Fibroblast of the aortic adventitia (primary cell): ENCODE results near the gene SLC41A2. TPM values are rescaled to one million over a fixed set of nuclear protein-coding genes. Genes with fewer than 3 reads are reported as not detected.
A peak's percentile ranks its signal among the peaks of the same experiment; 100 is the strongest.

Source experiments
- DNase-seq: peaks from one replicate; pipeline ENCODE4 v3.0.0-alpha.2; 2010; ENCODE audit warnings: low read depth
- H3K4me3 ChIP-seq: 2 replicates; pipeline ENCODE4 v1.5.1; 2011; ENCODE audit warnings: low read depth, mild to moderate bottlenecking, control low read depth, low read length, moderate library complexity
- total RNA-seq: library from RNA; depleted of rRNA; stranded (reverse); fragments of >200 nt; gene quantifications from 2 replicates; pipeline ENCODE4 v1.2.3, GENCODE V29; 2012; ENCODE audit warnings: low replicate concordance
- TF ChIP-seq, protein P1 (sequence below): IDR thresholded peaks from 2 replicates; pipeline ENCODE4 v1.5.1; 2011; ENCODE audit warnings: mild to moderate bottlenecking, low read length, control low read depth, inconsistent platforms; ENCODE audit not compliant: insufficient read depth

Gene SLC41A2
- total RNA-seq, 1 donor: 32.3 TPM

DNA sequence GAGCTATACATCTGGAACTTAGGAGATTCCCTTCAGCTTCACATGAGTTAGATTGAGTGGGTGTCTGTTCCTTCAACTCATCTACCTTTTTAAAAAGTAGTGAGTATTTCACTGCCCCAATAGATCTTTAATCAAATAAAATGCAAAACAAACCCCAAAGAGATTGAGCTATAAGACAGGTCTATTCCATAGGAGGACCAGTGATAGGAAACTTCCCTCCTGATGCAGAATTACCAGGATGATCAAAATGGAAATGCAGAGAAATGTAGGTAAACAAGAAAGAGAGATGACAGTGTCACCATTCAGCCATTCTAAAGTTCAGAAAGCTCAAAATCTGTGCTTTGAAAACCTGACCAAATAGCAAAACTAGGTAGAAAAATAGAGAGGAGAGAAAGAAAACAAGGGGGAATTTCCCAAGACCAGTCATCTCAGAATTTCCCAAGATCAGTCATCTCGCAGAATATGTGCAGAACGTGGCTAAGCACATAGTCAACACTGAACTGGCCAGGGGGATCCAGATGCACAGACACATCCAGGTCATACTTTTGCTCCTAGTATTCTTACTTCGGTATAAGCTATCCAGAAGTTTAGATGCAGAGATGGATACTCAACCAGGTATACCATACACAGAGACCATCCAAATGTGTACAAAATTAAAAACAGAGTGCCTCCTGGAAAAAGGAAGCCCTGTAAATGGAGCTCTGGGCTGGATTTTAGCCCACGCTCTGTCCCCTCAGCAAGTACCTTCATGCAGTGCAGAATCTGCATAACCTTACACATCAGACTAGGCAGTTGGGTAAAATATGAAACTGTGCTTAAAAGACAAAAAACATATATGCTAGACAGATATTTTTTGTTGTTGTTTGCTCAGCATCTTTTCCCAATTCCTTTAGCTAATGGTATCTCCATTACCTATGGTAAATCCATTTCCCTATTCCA lies 27.4 kb downstream of the SLC41A2 start:
- TF ChIP-seq, protein P1, sequence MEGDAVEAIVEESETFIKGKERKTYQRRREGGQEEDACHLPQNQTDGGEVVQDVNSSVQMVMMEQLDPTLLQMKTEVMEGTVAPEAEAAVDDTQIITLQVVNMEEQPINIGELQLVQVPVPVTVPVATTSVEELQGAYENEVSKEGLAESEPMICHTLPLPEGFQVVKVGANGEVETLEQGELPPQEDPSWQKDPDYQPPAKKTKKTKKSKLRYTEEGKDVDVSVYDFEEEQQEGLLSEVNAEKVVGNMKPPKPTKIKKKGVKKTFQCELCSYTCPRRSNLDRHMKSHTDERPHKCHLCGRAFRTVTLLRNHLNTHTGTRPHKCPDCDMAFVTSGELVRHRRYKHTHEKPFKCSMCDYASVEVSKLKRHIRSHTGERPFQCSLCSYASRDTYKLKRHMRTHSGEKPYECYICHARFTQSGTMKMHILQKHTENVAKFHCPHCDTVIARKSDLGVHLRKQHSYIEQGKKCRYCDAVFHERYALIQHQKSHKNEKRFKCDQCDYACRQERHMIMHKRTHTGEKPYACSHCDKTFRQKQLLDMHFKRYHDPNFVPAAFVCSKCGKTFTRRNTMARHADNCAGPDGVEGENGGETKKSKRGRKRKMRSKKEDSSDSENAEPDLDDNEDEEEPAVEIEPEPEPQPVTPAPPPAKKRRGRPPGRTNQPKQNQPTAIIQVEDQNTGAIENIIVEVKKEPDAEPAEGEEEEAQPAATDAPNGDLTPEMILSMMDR: no peak
- H3K4me3 ChIP-seq: no peak overlapping the region
- DNase-seq: peak; percentile 47

DNA sequence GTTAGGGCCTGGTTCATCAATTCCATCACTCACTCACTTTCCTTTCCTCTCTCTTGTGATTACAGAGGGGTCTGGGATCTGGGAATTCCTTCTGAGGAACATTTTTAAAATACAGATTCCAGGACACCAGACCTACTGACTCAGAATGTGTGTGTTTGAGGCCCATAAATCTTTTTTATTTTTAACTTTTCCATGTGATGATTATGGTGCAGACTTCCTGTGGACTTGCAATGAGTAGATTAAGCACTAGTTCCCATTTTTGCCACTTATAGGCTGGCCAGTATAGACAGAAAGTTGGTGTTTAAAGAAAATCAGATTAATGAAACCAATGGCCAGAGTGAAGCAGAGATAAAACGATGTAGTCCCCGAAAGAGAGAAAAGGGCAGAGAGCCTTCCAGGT lies 28.1 kb downstream of the SLC41A2 start:
- TF ChIP-seq, protein P1: no peak
- H3K4me3 ChIP-seq: no peak overlapping the region
- no peak for DNase-seq

- no peak for DNase-seq
- no peak overlapping the region for H3K4me3 ChIP-seq
- TF ChIP-seq, protein P1: no peak
These were observed 28.7 kb downstream of the SLC41A2 start for GRCh38 chr12:104929368-104929767.

GRCh38 chr12:104928036-104928745 lies 29.9 kb downstream of the SLC41A2 start:
- TF ChIP-seq, protein P1: no peak
- no peak for DNase-seq
- H3K4me3 ChIP-seq: no peak overlapping the region

DNA sequence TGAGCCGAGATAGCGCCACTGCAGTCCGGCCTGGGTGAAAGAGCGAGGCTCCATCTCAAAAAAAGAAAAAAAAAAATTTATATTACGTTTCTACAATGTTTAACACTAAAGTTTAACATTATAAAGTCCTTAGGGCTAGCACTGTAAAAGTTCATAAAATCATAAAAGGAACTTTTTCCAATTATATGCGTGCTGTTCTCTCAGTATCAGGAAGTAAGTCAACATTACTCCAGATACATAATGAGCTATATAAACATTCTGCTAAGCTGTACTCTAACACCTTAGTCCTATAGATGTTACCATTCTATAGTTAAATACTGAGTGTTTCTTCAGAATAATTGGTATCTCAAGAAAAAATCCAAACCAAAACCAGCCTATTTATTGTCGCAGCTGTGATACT lies 32.6 kb downstream of the SLC41A2 start:
- H3K4me3 ChIP-seq: no peak overlapping the region
- DNase-seq: no peak
- TF ChIP-seq, protein P1: no peak

- no peak for DNase-seq
- TF ChIP-seq, protein P1: no peak
These were observed 36.8 kb downstream of the SLC41A2 start for GRCh38 chr12:104921340-104921739.

More at GRCh38 chr12:104921340-104921739, 36.8 kb downstream of the SLC41A2 start:
- no peak overlapping the region for H3K4me3 ChIP-seq
